HepG2 (cell line): ENCODE data around the gene HSPA14. TPM values are rescaled to one million over a fixed set of nuclear protein-coding genes. Genes with fewer than 3 reads are reported as not detected.

Source experiments
- BCL6 ChIP-seq: IDR thresholded peaks from 2 replicates; pipeline ENCODE4 v1.6.1; 2016; ENCODE audit warnings: missing genetic modification reagents, missing compliant biosample characterization
- E2F2 ChIP-seq: sonication (generic); formaldehyde crosslinking; IDR thresholded peaks from 2 replicates; pipeline ENCODE4 v1.4.0; 2020; ENCODE audit warnings: missing genetic modification reagents, borderline replicate concordance
- HNRNPK ChIP-seq: fragments of 200-400 bp; formaldehyde crosslinking; IDR thresholded peaks from 2 replicates; pipeline ENCODE4 v1.6.1; 2018; ENCODE audit warnings: low read length, low read depth, moderate library complexity, mild to moderate bottlenecking; ENCODE audit not compliant: poor library complexity, severe bottlenecking
- JUN ChIP-seq: sonication (generic); formaldehyde crosslinking; IDR thresholded peaks from 2 replicates; pipeline ENCODE4 v1.4.0; 2020; ENCODE audit warnings: mild to moderate bottlenecking, missing genetic modification reagents
- MED8 ChIP-seq: sonication (generic); formaldehyde crosslinking; IDR thresholded peaks from 2 replicates; pipeline ENCODE4 v1.8.1; 2023; ENCODE audit warnings: mild to moderate bottlenecking, missing genetic modification reagents; ENCODE audit not compliant: insufficient replicate concordance
- MIER2 ChIP-seq: IDR thresholded peaks from 2 replicates; pipeline ENCODE4 v1.6.1; 2016; ENCODE audit warnings: missing biosample characterization, missing genetic modification reagents
- MNT ChIP-seq: fragments of 450-650 bp; IDR thresholded peaks from 2 replicates; pipeline ENCODE4 v1.6.1; 2016
- NAIF1 ChIP-seq: sonication (generic); formaldehyde crosslinking; IDR thresholded peaks from 2 replicates; pipeline ENCODE4 v1.5.0; 2020; ENCODE audit warnings: mild to moderate bottlenecking, missing genetic modification reagents, borderline replicate concordance
- NR2F2 ChIP-seq: IDR thresholded peaks from 2 replicates; pipeline ENCODE4 v1.6.1; 2012; ENCODE audit warnings: low read depth, inconsistent platforms, borderline replicate concordance
- PHF20 ChIP-seq: sonication (generic); formaldehyde crosslinking; IDR thresholded peaks from 2 replicates; pipeline ENCODE4 v1.5.0; 2020; ENCODE audit warnings: mild to moderate bottlenecking, missing genetic modification reagents
- PITX1 ChIP-seq: sonication (generic); formaldehyde crosslinking; IDR thresholded peaks from 2 replicates; pipeline ENCODE4 v1.5.1; 2020; ENCODE audit warnings: mild to moderate bottlenecking, missing genetic modification reagents
- SMAD1 ChIP-seq: sonication (generic); formaldehyde crosslinking; IDR thresholded peaks from 2 replicates; pipeline ENCODE4 v1.4.0; 2020; ENCODE audit warnings: missing genetic modification reagents, low read depth, mild to moderate bottlenecking, borderline replicate concordance
- ZBTB39 ChIP-seq: sonication (generic); formaldehyde crosslinking; IDR thresholded peaks from 2 replicates; pipeline ENCODE4 v1.5.0; 2020; ENCODE audit warnings: missing genetic modification reagents
- ZBTB42 ChIP-seq: sonication (generic); formaldehyde crosslinking; IDR thresholded peaks from 2 replicates; pipeline ENCODE4 v1.5.0; 2020; ENCODE audit warnings: mild to moderate bottlenecking, missing genetic modification reagents
- ZHX1 ChIP-seq: sonication (generic); formaldehyde crosslinking; IDR thresholded peaks from 2 replicates; pipeline ENCODE4 v1.8.1; 2022; ENCODE audit warnings: low read depth, mild to moderate bottlenecking, missing genetic modification reagents
- ZNF567 ChIP-seq: sonication (generic); formaldehyde crosslinking; IDR thresholded peaks from 2 replicates; pipeline ENCODE4 v1.8.1; 2023; ENCODE audit warnings: mild to moderate bottlenecking, missing genetic modification reagents, borderline replicate concordance
- ZNF615 ChIP-seq: sonication (generic); formaldehyde crosslinking; IDR thresholded peaks from 2 replicates; pipeline ENCODE4 v1.5.0; 2020; ENCODE audit warnings: mild to moderate bottlenecking, missing genetic modification reagents, borderline replicate concordance
- polyA plus RNA-seq, 8 experiments: library from polyadenylated mRNA; depleted of rRNA in 3 of 8; stranded (reverse) in 7 of 8; unstranded in 1 of 8; fragments of >200 nt; fragmentation: Illumina TruSeq in 4 of 8; extraction: Trizol in 4 of 8; gene quantifications; 2 replicates each; pipeline versions ENCODE4 v1.2.1 to v1.2.3, GENCODE V29; 2011 to 2016; ENCODE audit warnings: low read depth in 4 of 8, missing spikeins in 1 of 8, mixed read lengths in 1 of 8; ENCODE audit not compliant: insufficient read depth in 1 of 8
- total RNA-seq, 5 experiments: library from RNA; depleted of rRNA; stranded (reverse); fragments of >200 nt; fragmentation: Illumina TruSeq; extraction: Trizol; gene quantifications; 2 replicates each; pipeline ENCODE4 v1.2.3, GENCODE V29; 2016; ENCODE audit warnings: low read depth in 1 of 5

Gene HSPA14
- total and polyA plus RNA-seq, 2 of the 13 experiments (the other 11 are each of a cell fraction or from before 2014, with no cell fraction given) = 10.7 to 29.8 TPM

GRCh38 chr10:14837757-14838581 lies at the start of gene HSPA14, which contains the start of the genes CDNF and MSANTD7 (continued):
- TF ChIP-seq E2F2 (CRISPR knock-in tag) = no peak
- 0 out of 2 replicates have a peak, but pooled peaks have one; percentile 1 for TF ChIP-seq PITX1
- no peak for TF ChIP-seq ZBTB39 (CRISPR knock-in tag)
- TF ChIP-seq ZBTB42 (CRISPR knock-in tag) = no peak
- TF ChIP-seq ZNF567 (CRISPR knock-in tag) = 0 out of 2 replicates have a peak, but pooled peaks have one; percentile 81
- TF ChIP-seq JUN (CRISPR knock-in tag) = no peak; the same call in 1 of the 2 replicates
- TF ChIP-seq BCL6 (CRISPR knock-in tag) = peak; percentile 43; the same call in 1 of the 2 replicates
- no peak for TF ChIP-seq ZNF615 (CRISPR knock-in tag)
- TF ChIP-seq MED8 = no peak
- peak; percentile 79 for TF ChIP-seq PHF20 (CRISPR knock-in tag)
- no peak for TF ChIP-seq HNRNPK
- no peak for TF ChIP-seq NAIF1 (CRISPR knock-in tag)
- TF ChIP-seq MNT = no peak
- 0 out of 2 replicates have a peak, but pooled peaks have one; percentile 64 for TF ChIP-seq SMAD1 (CRISPR knock-in tag)
- TF ChIP-seq MIER2 (CRISPR knock-in tag) = no peak
- TF ChIP-seq NR2F2 = peak; percentile 4; the same call in 1 of the 2 replicates
- TF ChIP-seq ZHX1 = peak; percentile 20; the same call in 1 of the 2 replicates
